Subcutaneous adipose tissue (tissue), 4 donors: ENCODE results near the gene FAM180A. TPM values are rescaled to one million over a fixed set of nuclear protein-coding genes. Genes with fewer than 3 reads are reported as not detected.

Source experiments
- CTCF ChIP-seq: fragments of 450-650 bp; IDR thresholded peaks from one replicate; pipeline ENCODE4 v1.5.1; 2016; ENCODE audit warnings: low read depth, mild to moderate bottlenecking, control low read depth, antibody characterized with exemption, moderate library complexity
- total RNA-seq, 4 donors: library from RNA; depleted of rRNA; stranded (reverse); fragments of >200 nt; gene quantifications; one replicate each; pipeline ENCODE4 v1.1.0, GENCODE V29; 2016

FAM180A gene
- 1 to 10 TPM; 1.1 to 9.9 (median 6.3) TPM for total RNA-seq

GRCh38 chr7:135748770-135749169, at the start of gene FAM180A:
Gene FAM180A (minus strand): TSS chr7:135748813. CDS start chr7:135748580, 233 bp downstream.
- TF ChIP-seq CTCF: no peak

GRCh38 chr7:135798095-135798494, 49.5 kb upstream of the FAM180A start:
- no peak for TF ChIP-seq CTCF

- TF ChIP-seq CTCF: no peak
These were observed 47.4 kb upstream of the FAM180A start for GRCh38 chr7:135795846-135796570.

- no peak for TF ChIP-seq CTCF
These were observed 45.2 kb upstream of the FAM180A start for GRCh38 chr7:135793841-135794240.

GRCh38 chr7:135792866-135793265, 44.3 kb upstream of the FAM180A start:
- no peak for TF ChIP-seq CTCF

GRCh38 chr7:135792363-135792668, 43.7 kb upstream of the FAM180A start:
- no peak for TF ChIP-seq CTCF

- no peak for TF ChIP-seq CTCF
These were observed 43.1 kb upstream of the FAM180A start for GRCh38 chr7:135791543-135792362.
